Activated CD8-positive, alpha-beta T cell treated with anti-CD3 and anti-CD28 coated beads, Interleukin-2, amount 10 ng/mL, durations not matched to agents 7 days and 5 days (primary cell): Measurements from ENCODE around the gene FLNC. TPM values are rescaled to one million over a fixed set of nuclear protein-coding genes. Genes with fewer than 3 reads are reported as not detected.

ENCODE experiments used
- ATAC-seq: fragments of 150-1000 bp; cut with Tn5 transposase; one replicate; pipeline ENCODE4 v1.10.0; 2021; ENCODE audit warnings: moderate library complexity
- CTCF ChIA-PET: fragments of 350-600 bp; sonication (Branson Sonifier 250); formaldehyde crosslinking; loops from one replicate; lab custom pipeline; 2021; ENCODE audit warnings: antibody characterized with exemption; lab: Charles Lee
- POLR2A ChIA-PET: fragments of 350-600 bp; sonication (Branson Sonifier 250); formaldehyde crosslinking; loops from one replicate; lab custom pipeline; 2021; ENCODE audit warnings: antibody characterized with exemption; lab: Charles Lee
- DNase-seq: peaks from one replicate; pipeline ENCODE4 v3.0.0-alpha.2; 2020
- H3K27ac Mint-ChIP-seq: one replicate; pipeline ENCODE4 v1.8.0; 2021; ENCODE audit warnings: mild to moderate bottlenecking, mixed read lengths
- H3K27me3 Mint-ChIP-seq: one replicate; pipeline ENCODE4 v1.8.0; 2021; ENCODE audit warnings: low read depth, mixed read lengths
- H3K36me3 Mint-ChIP-seq: one replicate; pipeline ENCODE4 v1.8.0; 2021; ENCODE audit warnings: low read depth, mixed read lengths
- H3K4me1 Mint-ChIP-seq: one replicate; pipeline ENCODE4 v1.8.0; 2021; ENCODE audit warnings: low read depth, mixed read lengths
- H3K4me3 Mint-ChIP-seq: one replicate; pipeline ENCODE4 v1.8.0; 2021; ENCODE audit warnings: mild to moderate bottlenecking, mixed read lengths
- H3K9me3 Mint-ChIP-seq: one replicate; pipeline ENCODE4 v1.8.0; 2022; ENCODE audit warnings: mixed read lengths; ENCODE audit not compliant: insufficient read depth
- total RNA-seq, 2 experiments: library from RNA; stranded (reverse); gene quantifications; one replicate each; pipeline ENCODE4 v1.2.3, GENCODE V29; 2021

FLNC gene
- total RNA-seq, 2 experiments from 2014 or later: not detected

GRCh38 chr7:128887169-128888038, 57.2 kb downstream of the FLNC start:
- H3K36me3 Mint-ChIP-seq: no peaks in the 10 kb centered on the region
- no peak overlapping the region for H3K27ac Mint-ChIP-seq
- no peak for DNase-seq
- no peak overlapping the region for H3K4me3 Mint-ChIP-seq
- ChIA-PET POLR2A (no interaction called here), CTCF (no interaction called here)
- H3K4me1 Mint-ChIP-seq: peaks cover 8% of the 10 kb centered on the region
- ATAC-seq: no peak
- no peaks in the 10 kb centered on the region for H3K9me3 Mint-ChIP-seq
- H3K27me3 Mint-ChIP-seq: peaks cover 11% of the 10 kb centered on the region

DNA sequence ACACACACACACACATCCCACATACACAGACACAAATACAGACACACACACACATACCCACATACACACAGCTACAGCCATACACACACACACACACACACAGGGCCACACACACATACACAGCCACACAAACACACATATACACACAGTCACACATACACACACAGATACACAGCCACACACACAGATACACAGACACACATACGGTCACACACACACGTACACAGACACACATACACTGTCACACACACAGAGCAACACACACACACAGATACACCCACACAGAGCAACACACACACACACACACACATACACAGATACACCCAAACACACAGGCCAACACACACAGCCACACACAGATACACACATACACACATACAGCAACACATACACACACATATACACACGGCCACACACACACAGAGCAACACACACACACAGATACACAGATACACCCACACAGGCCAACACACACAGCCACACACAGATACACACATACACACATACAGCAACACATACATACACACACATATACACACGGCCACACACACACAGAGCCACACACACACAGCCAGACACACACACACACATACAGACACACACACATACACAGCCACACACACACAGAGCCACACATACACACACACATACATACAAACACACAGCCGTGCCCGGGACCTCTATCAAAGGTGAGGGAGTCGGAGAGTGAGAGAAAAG, 58.0 kb downstream of the FLNC start:
- ChIA-PET CTCF (no interaction called here), POLR2A (no interaction called here)
- peaks cover 8% of the 10 kb centered on the region for H3K4me1 Mint-ChIP-seq
- no peak overlapping the region for H3K4me3 Mint-ChIP-seq
- no peak overlapping the region for H3K27ac Mint-ChIP-seq
- ATAC-seq (no peak), DNase-seq (no peak)
- no peaks in the 10 kb centered on the region for H3K9me3 Mint-ChIP-seq
- no peaks in the 10 kb centered on the region for H3K36me3 Mint-ChIP-seq
- peaks cover 11% of the 10 kb centered on the region for H3K27me3 Mint-ChIP-seq

- Mint-ChIP-seq H3K27ac (no peak overlapping the region), H3K4me3 (no peak overlapping the region), H3K4me1 (peaks cover 6% of the 10 kb centered on the region), H3K36me3 (no peaks in the 10 kb centered on the region), H3K9me3 (no peaks in the 10 kb centered on the region), H3K27me3 (peaks cover 11% of the 10 kb centered on the region)
- ChIA-PET POLR2A (no interaction called here), CTCF (no interaction called here)
- DNase-seq (no peak), ATAC-seq (no peak)
Measured at GRCh38 chr7:128888756-128889095, 58.5 kb downstream of the FLNC start.

- DNase-seq (no peak), ATAC-seq (no peak)
- no peaks in the 10 kb centered on the region for H3K36me3 Mint-ChIP-seq
- POLR2A ChIA-PET: no interaction called here
- H3K4me3 Mint-ChIP-seq: no peak overlapping the region
- no peaks in the 10 kb centered on the region for H3K9me3 Mint-ChIP-seq
- CTCF ChIA-PET: no interaction called here
- peaks cover 5% of the 10 kb centered on the region for H3K4me1 Mint-ChIP-seq
- no peak overlapping the region for H3K27ac Mint-ChIP-seq
- H3K27me3 Mint-ChIP-seq: peaks cover 11% of the 10 kb centered on the region
Measured at GRCh38 chr7:128889121-128889520, 58.9 kb downstream of the FLNC start.

GRCh38 chr7:128890306-128891109, 60.3 kb downstream of the FLNC start:
- Mint-ChIP-seq H3K4me1 (peaks cover 2% of the 10 kb centered on the region), H3K4me3 (no peak overlapping the region), H3K27ac (no peak overlapping the region), H3K27me3 (peaks cover 11% of the 10 kb centered on the region), H3K36me3 (no peaks in the 10 kb centered on the region), H3K9me3 (no peaks in the 10 kb centered on the region)
- ChIA-PET CTCF (interaction anchor here (1.1 kb wide), 1 partner anchor 9 kb away, joined by 4 read pairs; no protein-coding TSS in a partner anchor), POLR2A (no interaction called here)
- DNase-seq: no peak
- peak; percentile 27 for ATAC-seq

- H3K4me3 Mint-ChIP-seq: no peak overlapping the region
- CTCF ChIA-PET: no interaction called here
- POLR2A ChIA-PET: no interaction called here
Measured at GRCh38 chr7:128891110-128891941, 61.1 kb downstream of the FLNC start.

DNA sequence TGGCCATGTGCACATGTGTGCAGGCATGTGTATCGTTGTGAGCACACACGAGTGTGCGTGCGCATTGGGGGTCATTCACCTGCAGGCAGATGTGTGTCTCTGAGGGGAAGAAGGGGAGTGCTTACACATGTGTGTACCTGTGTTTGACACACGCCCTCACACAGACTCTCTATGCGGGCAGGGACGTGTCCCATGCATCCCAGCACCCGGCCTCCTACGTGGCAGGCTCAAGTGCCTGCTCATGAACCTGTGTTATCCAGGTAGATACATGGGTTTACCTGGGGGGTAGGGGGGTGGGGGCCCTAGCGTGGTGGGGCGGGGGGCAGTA, 61.7 kb downstream of the FLNC start:
- POLR2A ChIA-PET: no interaction called here
- ATAC-seq: no peak
- Mint-ChIP-seq H3K27ac (no peak overlapping the region), H3K9me3 (no peaks in the 10 kb centered on the region), H3K36me3 (no peaks in the 10 kb centered on the region), H3K4me1 (peaks cover 2% of the 10 kb centered on the region), H3K4me3 (no peak overlapping the region), H3K27me3 (peaks cover 11% of the 10 kb centered on the region)
- CTCF ChIA-PET: no interaction called here
- DNase-seq: no peak

More at GRCh38 chr7:128891110-128891941, 61.1 kb downstream of the FLNC start:
- Mint-ChIP-seq H3K4me1 (peaks cover 2% of the 10 kb centered on the region), H3K27ac (no peak overlapping the region), H3K36me3 (no peaks in the 10 kb centered on the region), H3K9me3 (no peaks in the 10 kb centered on the region), H3K27me3 (peaks cover 11% of the 10 kb centered on the region)
- DNase-seq (no peak), ATAC-seq (peak; percentile 12)

DNA sequence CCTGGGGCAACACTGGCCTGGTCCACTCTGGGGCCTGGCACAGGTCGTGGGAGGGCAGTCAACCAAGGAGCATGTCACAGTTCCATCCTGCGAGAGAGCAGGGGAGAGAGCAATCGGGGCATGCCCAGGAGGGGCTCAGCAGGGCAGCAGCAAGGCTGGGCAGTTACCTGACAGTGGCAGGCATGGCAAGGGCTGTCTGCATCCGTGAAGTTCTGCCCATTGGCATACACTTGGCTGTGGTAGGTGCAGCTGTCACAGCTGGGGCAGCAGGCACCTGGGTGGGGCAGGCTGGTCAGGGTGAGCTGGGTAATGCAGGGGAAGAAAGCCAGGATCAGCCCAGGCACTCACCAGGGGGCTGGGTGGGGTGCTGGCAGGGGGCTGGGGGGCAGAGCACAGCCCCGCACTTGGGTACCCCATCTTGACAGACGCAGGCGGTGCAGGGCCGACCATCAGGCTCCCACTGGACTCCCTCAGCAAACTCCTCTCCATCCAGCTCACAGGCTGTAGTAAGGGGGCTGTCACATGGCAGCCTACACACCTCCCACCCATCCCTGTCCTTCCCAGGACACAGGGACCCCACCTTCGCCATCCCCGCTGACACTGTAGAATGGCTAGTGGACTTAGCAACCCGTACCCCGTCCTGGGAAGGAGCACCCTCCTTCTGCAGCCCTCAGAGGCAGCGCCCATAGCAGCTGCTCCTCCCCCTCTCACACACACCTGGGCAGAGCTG, 62.5 kb downstream of the FLNC start:
- ChIA-PET CTCF (no interaction called here), POLR2A (no interaction called here)
- no peak for ATAC-seq
- no peak for DNase-seq
- no peak overlapping the region for H3K4me3 Mint-ChIP-seq
- peaks cover 11% of the 10 kb centered on the region for H3K27me3 Mint-ChIP-seq
- H3K9me3 Mint-ChIP-seq: no peaks in the 10 kb centered on the region
- peaks cover 2% of the 10 kb centered on the region for H3K4me1 Mint-ChIP-seq
- no peak overlapping the region for H3K27ac Mint-ChIP-seq
- no peaks in the 10 kb centered on the region for H3K36me3 Mint-ChIP-seq

GRCh38 chr7:128893251-128894100, 63.3 kb downstream of the FLNC start:
- no peak overlapping the region for H3K4me3 Mint-ChIP-seq
- H3K36me3 Mint-ChIP-seq: no peaks in the 10 kb centered on the region
- ChIA-PET CTCF (no interaction called here), POLR2A (no interaction called here)
- no peaks in the 10 kb centered on the region for H3K9me3 Mint-ChIP-seq
- ATAC-seq (no peak), DNase-seq (no peak)
- peaks cover 2% of the 10 kb centered on the region for H3K4me1 Mint-ChIP-seq
- peaks cover 11% of the 10 kb centered on the region for H3K27me3 Mint-ChIP-seq
- H3K27ac Mint-ChIP-seq: no peak overlapping the region

GRCh38 chr7:128894101-128894440, 63.9 kb downstream of the FLNC start:
- Mint-ChIP-seq H3K4me3 (no peak overlapping the region), H3K27ac (no peak overlapping the region), H3K9me3 (no peaks in the 10 kb centered on the region), H3K27me3 (peaks cover 11% of the 10 kb centered on the region), H3K4me1 (peaks cover 2% of the 10 kb centered on the region), H3K36me3 (no peaks in the 10 kb centered on the region)
- DNase-seq (no peak), ATAC-seq (no peak)
- CTCF ChIA-PET: no interaction called here
- POLR2A ChIA-PET: no interaction called here
